ENCODE measurements around the gene TNNI3K.

TNNI3K gene

DNA sequence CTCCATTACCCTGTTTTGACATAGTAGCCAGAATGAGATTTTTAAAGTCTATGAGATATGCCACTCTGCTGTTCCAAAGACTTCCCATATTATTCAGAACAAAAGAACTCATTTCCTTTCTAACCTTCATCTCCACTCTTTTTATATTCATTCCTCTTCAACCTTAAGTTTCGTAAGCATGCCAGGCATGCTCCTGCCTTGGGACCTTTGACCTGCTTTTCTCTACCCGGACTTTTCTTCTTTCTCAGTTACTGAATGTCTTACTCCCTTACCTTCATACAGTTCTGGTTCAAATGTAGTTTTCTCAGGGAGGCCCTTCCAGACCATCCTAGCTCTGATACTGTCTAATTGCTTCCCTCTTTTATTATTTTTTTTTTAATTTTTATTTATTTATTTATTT, 81.1 kb downstream of the TNNI3K start:
- H3K36me3 ChIP-seq (ENCODE audit: control insufficient read depth in 1 of 2, insufficient read depth in 2 of 2, low read length in 2 of 2), result no peaks in the 10 kb centered on the region
- H3K4me1 ChIP-seq (ENCODE audit: control insufficient read depth in 1 of 2, insufficient read depth in 2 of 2, low read length in 2 of 2), result no peaks in the 10 kb centered on the region
- H3K27ac ChIP-seq (ENCODE audit: low read length), result no peak overlapping the region
- no peaks in the 10 kb centered on the region for H3K9me3 ChIP-seq (ENCODE audit: control insufficient read depth in 1 of 2, low read length in 2 of 2)
- no peak overlapping the region for H3K4me3 ChIP-seq (ENCODE audit: low read depth in 1 of 2, low read length in 2 of 2)
- H3K27me3 ChIP-seq (ENCODE audit: low read depth, low read length), result no peaks in the 10 kb centered on the region

- H3K9me3 ChIP-seq (ENCODE audit: control insufficient read depth in 1 of 2, low read length in 2 of 2), result no peaks in the 10 kb centered on the region
- no peaks in the 10 kb centered on the region for H3K36me3 ChIP-seq (ENCODE audit: control insufficient read depth in 1 of 2, insufficient read depth in 2 of 2, low read length in 2 of 2)
- no peaks in the 10 kb centered on the region for H3K4me1 ChIP-seq (ENCODE audit: control insufficient read depth in 1 of 2, insufficient read depth in 2 of 2, low read length in 2 of 2)
- no peak overlapping the region for H3K4me3 ChIP-seq (ENCODE audit: low read depth in 1 of 2, low read length in 2 of 2)
- H3K27ac ChIP-seq (ENCODE audit: low read length), result no peak overlapping the region
- H3K27me3 ChIP-seq (ENCODE audit: low read depth, low read length), result no peaks in the 10 kb centered on the region
Measured at GRCh38 chr1:74317663-74318062, 82.5 kb downstream of the TNNI3K start.

GRCh38 chr1:74323937-74324473, 88.8 kb downstream of the TNNI3K start:
- H3K27ac ChIP-seq (ENCODE audit: low read length), result no peak overlapping the region
- no peaks in the 10 kb centered on the region for H3K9me3 ChIP-seq (ENCODE audit: control insufficient read depth in 1 of 2, low read length in 2 of 2)
- no peak overlapping the region for H3K4me3 ChIP-seq (ENCODE audit: low read depth in 1 of 2, low read length in 2 of 2)
- H3K27me3 ChIP-seq (ENCODE audit: low read depth, low read length), result no peaks in the 10 kb centered on the region
- H3K4me1 ChIP-seq (ENCODE audit: control insufficient read depth in 1 of 2, insufficient read depth in 2 of 2, low read length in 2 of 2), result no peaks in the 10 kb centered on the region
- H3K36me3 ChIP-seq (ENCODE audit: control insufficient read depth in 1 of 2, insufficient read depth in 2 of 2, low read length in 2 of 2), result no peaks in the 10 kb centered on the region

DNA sequence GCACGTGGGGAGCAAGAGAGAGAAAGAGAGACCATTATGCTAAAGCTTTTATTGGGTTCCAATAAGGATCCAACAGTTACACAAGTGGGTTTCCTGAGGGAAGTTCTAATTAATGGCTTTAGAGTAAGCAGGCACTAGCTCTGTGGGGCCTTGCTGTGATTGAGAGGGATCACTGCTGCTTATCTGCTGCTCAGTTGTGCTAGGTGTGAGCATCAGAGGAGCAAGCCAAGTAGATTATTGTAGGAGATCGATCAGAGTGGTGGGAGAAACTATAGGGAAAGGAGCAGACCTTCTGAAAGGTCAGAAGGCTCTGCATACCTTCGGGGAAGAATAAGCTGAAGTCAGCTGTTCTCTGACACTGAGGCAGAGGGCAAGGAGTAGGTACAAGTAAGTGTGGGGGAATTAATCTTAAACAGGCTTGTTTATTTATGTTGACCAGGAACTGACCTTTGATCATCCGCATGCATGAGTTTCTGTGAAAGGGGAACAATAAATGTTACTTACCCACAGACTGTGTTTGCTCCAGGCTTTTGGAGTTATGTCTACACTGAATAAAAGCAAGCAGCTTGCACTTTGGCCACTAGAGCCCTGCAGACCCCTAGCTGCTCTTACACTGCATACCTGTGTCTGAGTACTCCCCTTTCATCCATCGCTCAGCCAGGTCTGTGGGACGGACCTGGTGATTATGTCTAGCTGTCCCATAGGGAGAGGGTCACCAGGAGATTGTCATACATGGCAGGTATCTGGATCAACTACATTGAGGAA, 89.7 kb downstream of the TNNI3K start:
- H3K9me3 ChIP-seq (ENCODE audit: control insufficient read depth in 1 of 2, low read length in 2 of 2), result no peaks in the 10 kb centered on the region
- H3K4me3 ChIP-seq (ENCODE audit: low read depth in 1 of 2, low read length in 2 of 2), result no peak overlapping the region
- no peaks in the 10 kb centered on the region for H3K27me3 ChIP-seq (ENCODE audit: low read depth, low read length)
- no peaks in the 10 kb centered on the region for H3K4me1 ChIP-seq (ENCODE audit: control insufficient read depth in 1 of 2, insufficient read depth in 2 of 2, low read length in 2 of 2)
- no peaks in the 10 kb centered on the region for H3K36me3 ChIP-seq (ENCODE audit: control insufficient read depth in 1 of 2, insufficient read depth in 2 of 2, low read length in 2 of 2)
- H3K27ac ChIP-seq (ENCODE audit: low read length), result no peak overlapping the region

DNA sequence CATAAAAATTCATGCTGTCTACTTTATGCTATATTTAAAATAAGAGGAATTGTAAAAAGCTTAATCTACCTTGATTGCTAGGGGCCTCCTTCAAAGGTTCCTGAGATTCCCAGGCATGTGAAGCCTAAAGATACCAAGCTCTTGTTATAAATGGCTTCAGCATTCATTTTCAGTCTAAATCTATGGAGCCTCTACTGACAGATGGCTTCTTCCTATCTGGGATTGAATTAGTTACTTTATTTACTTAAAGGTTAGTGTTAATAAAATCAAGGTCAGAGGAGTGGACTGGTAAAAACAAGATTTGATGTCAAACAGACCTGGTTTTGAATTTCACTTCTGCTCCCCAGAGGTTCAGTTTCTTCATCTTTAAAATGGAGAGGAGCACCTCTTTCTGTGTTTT, 93.7 kb downstream of the TNNI3K start:
- H3K36me3 ChIP-seq (ENCODE audit: control insufficient read depth in 1 of 2, insufficient read depth in 2 of 2, low read length in 2 of 2), result no peaks in the 10 kb centered on the region

GRCh38 chr1:74333244-74333643, 98.1 kb downstream of the TNNI3K start:
- Histone ChIP-seq H3K4me3 (ENCODE audit: low read depth in 1 of 2, low read length in 2 of 2) (no peak overlapping the region), H3K9me3 (ENCODE audit: control insufficient read depth in 1 of 2, low read length in 2 of 2) (no peaks in the 10 kb centered on the region), H3K4me1 (ENCODE audit: control insufficient read depth in 1 of 2, insufficient read depth in 2 of 2, low read length in 2 of 2) (no peaks in the 10 kb centered on the region), H3K36me3 (ENCODE audit: control insufficient read depth in 1 of 2, insufficient read depth in 2 of 2, low read length in 2 of 2) (no peaks in the 10 kb centered on the region), H3K27me3 (ENCODE audit: low read depth, low read length) (no peaks in the 10 kb centered on the region), H3K27ac (ENCODE audit: low read length) (no peak overlapping the region)

More for the DNA sequence above, 93.7 kb downstream of the TNNI3K start:
- Histone ChIP-seq H3K27ac (ENCODE audit: low read length) (no peak overlapping the region), H3K4me1 (ENCODE audit: control insufficient read depth in 1 of 2, insufficient read depth in 2 of 2, low read length in 2 of 2) (no peaks in the 10 kb centered on the region), H3K27me3 (ENCODE audit: low read depth, low read length) (no peaks in the 10 kb centered on the region), H3K9me3 (ENCODE audit: control insufficient read depth in 1 of 2, low read length in 2 of 2) (no peaks in the 10 kb centered on the region), H3K4me3 (ENCODE audit: low read depth in 1 of 2, low read length in 2 of 2) (no peak overlapping the region)

DNA sequence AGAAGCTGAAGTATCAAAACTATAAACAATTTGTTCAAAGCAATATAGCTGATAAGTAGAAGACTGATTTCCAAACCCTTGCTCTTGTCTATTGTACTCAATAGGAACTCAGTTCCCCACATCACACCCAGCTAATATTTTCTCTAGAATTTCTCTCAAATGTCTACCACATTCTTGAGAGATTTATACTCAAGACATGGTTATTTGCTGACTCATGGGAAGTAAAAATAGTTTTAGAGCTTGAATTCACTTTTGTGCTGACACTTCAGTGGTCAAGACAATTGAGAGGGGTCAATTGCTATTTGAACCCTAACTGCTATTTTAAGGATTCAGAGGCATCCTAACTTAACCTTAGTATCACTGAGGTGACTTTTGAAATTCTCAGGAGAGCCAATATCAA, 99.0 kb downstream of the TNNI3K start:
- Histone ChIP-seq H3K9me3 (ENCODE audit: control insufficient read depth in 1 of 2, low read length in 2 of 2) (no peaks in the 10 kb centered on the region), H3K27ac (ENCODE audit: low read length) (no peak overlapping the region), H3K36me3 (ENCODE audit: control insufficient read depth in 1 of 2, insufficient read depth in 2 of 2, low read length in 2 of 2) (no peaks in the 10 kb centered on the region), H3K27me3 (ENCODE audit: low read depth, low read length) (no peaks in the 10 kb centered on the region), H3K4me3 (ENCODE audit: low read depth in 1 of 2, low read length in 2 of 2) (no peak overlapping the region), H3K4me1 (ENCODE audit: control insufficient read depth in 1 of 2, insufficient read depth in 2 of 2, low read length in 2 of 2) (no peaks in the 10 kb centered on the region)

DNA sequence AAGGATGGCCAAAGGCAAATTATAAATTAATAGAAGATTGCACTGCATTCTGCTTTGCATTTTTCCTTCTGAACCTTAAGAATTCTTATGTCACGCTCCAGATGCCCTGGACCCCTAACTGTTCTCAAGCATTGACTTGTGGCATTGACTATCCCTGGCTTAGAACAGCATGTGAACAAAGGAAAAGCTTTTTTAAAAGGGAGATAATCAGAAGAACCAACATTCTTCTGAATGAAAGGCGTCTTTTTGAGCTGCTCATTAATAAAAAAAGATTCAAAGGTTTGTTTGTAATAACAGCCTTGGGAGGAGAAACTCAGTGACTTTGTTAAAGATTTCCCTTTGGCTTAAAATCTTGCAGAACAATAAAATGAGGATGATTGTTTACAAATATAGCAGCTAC, 105.5 kb downstream of the TNNI3K start:
- no peaks in the 10 kb centered on the region for H3K27me3 ChIP-seq (ENCODE audit: low read depth, low read length)
- H3K9me3 ChIP-seq (ENCODE audit: control insufficient read depth in 1 of 2, low read length in 2 of 2), result no peaks in the 10 kb centered on the region
- H3K27ac ChIP-seq (ENCODE audit: low read length), result no peak overlapping the region
- H3K4me3 ChIP-seq (ENCODE audit: low read depth in 1 of 2, low read length in 2 of 2), result no peak overlapping the region
- H3K4me1 ChIP-seq (ENCODE audit: control insufficient read depth in 1 of 2, insufficient read depth in 2 of 2, low read length in 2 of 2), result peaks cover 0 to 9% of the 10 kb centered on the region in 2 donors
- no peaks in the 10 kb centered on the region for H3K36me3 ChIP-seq (ENCODE audit: control insufficient read depth in 1 of 2, insufficient read depth in 2 of 2, low read length in 2 of 2)

DNA sequence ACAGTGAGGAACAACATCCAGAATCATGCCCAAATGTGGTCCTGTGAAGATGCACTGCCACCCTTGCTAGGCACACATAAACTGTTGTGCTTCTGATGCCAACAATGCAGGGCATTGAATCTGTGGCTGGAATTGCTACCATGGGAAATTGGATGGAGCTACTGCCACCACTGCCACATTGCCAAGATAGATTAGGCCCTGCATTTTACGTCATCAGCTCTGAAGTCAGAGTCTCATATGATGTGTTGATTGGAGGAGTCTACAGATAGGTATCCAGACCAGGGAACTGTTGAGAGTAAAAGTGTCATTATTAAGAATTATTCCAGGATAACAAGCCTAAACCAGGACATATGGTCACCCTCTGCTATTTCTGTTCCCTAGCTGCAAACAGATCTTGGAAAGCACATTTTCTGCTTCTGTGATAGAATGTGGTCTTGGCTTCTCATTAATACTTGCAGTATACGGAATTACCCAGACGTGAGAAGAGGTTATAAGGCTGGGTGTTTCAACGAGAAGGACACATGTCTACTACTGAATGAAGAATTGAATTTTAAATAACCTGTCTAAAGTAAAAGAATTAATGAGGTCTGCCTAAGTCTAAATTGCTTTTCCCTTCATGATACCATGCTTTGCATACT, 106.6 kb downstream of the TNNI3K start:
- Histone ChIP-seq H3K9me3 (ENCODE audit: control insufficient read depth in 1 of 2, low read length in 2 of 2) (no peaks in the 10 kb centered on the region), H3K4me3 (ENCODE audit: low read depth in 1 of 2, low read length in 2 of 2) (no peak overlapping the region), H3K27ac (ENCODE audit: low read length) (no peak overlapping the region), H3K36me3 (ENCODE audit: control insufficient read depth in 1 of 2, insufficient read depth in 2 of 2, low read length in 2 of 2) (no peaks in the 10 kb centered on the region), H3K27me3 (ENCODE audit: low read depth, low read length) (no peaks in the 10 kb centered on the region), H3K4me1 (ENCODE audit: control insufficient read depth in 1 of 2, insufficient read depth in 2 of 2, low read length in 2 of 2) (peaks cover 0 to 9% of the 10 kb centered on the region in 2 donors)

- no peaks in the 10 kb centered on the region for H3K36me3 ChIP-seq (ENCODE audit: control insufficient read depth in 1 of 2, insufficient read depth in 2 of 2, low read length in 2 of 2)
- H3K27me3 ChIP-seq (ENCODE audit: low read depth, low read length), result no peaks in the 10 kb centered on the region
- no peaks in the 10 kb centered on the region for H3K9me3 ChIP-seq (ENCODE audit: control insufficient read depth in 1 of 2, low read length in 2 of 2)
- H3K4me3 ChIP-seq (ENCODE audit: low read depth in 1 of 2, low read length in 2 of 2), result no peak overlapping the region
- peaks cover 0 to 9% of the 10 kb centered on the region in 2 donors for H3K4me1 ChIP-seq (ENCODE audit: control insufficient read depth in 1 of 2, insufficient read depth in 2 of 2, low read length in 2 of 2)
- H3K27ac ChIP-seq (ENCODE audit: low read length), result no peak overlapping the region
Measured at GRCh38 chr1:74343216-74343615, 108.0 kb downstream of the TNNI3K start.

DNA sequence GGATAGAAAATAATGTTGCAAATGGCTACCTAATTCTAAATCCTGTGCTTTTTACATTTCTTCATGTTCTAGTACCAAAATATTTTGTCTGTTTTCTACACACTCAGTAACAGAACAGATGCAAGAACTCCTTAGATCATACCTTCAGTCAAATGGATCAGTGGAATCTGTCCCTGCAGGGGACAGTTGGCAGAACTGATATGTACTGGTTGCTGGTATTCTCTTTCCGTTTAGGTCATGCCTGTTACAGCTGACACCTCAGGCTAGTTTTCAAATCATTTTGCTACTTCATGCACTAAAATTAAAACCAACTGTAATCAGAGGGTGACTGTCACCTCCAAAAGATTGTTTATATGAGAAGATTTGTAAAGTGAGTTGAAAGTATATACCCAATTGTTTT, 109.2 kb downstream of the TNNI3K start:
- no peak overlapping the region for H3K27ac ChIP-seq (ENCODE audit: low read length)
- no peaks in the 10 kb centered on the region for H3K27me3 ChIP-seq (ENCODE audit: low read depth, low read length)
- no peaks in the 10 kb centered on the region for H3K9me3 ChIP-seq (ENCODE audit: control insufficient read depth in 1 of 2, low read length in 2 of 2)
- H3K4me3 ChIP-seq (ENCODE audit: low read depth in 1 of 2, low read length in 2 of 2), result no peak overlapping the region
- peaks cover 0 to 9% of the 10 kb centered on the region in 2 donors for H3K4me1 ChIP-seq (ENCODE audit: control insufficient read depth in 1 of 2, insufficient read depth in 2 of 2, low read length in 2 of 2)
- no peaks in the 10 kb centered on the region for H3K36me3 ChIP-seq (ENCODE audit: control insufficient read depth in 1 of 2, insufficient read depth in 2 of 2, low read length in 2 of 2)

Data from muscle layer of duodenum (tissue), 2 donors.